Measurements from ENCODE around the gene PAMR1. TPM values are rescaled to one million over a fixed set of nuclear protein-coding genes. Genes with fewer than 3 reads are reported as not detected.

The PAMR1 gene
- total RNA-seq, 2 donors from 2014 or later = 3.8 to 8.0 TPM

DNA sequence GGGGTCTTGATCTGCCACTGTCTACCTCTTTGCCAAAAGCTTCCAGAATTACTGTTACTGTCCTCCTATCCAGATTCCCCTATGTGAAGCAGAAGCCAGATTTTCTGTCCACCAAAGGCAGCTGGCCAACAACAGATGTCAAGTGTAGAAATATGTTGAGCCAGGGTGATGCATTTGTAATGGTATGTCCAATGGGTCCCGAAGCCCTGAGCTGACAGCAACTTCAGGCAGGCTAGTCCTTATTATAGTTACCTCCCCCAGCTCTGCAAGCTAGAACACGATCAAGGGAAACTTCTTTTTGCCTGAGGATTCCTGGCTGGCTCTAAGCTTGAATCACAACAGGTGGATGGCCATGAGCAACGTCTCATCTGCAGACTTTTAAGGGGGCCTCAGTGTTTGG is 10.2 kb downstream of the PAMR1 start:
- ATAC-seq = no peak

DNA sequence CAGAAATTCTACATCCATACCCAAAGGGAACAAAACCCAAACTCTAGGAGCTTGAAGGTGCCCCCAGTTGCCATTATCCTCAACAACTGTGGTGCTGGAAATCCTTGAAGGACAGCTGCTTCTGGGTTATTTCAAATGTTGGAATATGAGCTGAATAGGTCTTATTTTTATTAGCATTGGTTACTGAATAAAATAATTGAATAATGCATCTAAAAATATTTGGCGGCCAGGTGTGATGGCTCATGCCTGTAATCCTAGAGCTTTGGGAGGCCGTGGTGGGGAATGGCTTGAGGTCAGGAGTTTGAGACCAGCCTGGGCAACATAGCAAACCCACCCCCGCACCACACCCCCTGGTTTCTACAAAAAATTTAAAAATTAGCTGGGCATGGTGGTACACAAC is 10.9 kb downstream of the PAMR1 start:
- no peak for DNase-seq
- intact Hi-C loops (cut with DNase I, micrococcal nuclease) = no loop called here
- no peak for ATAC-seq

More for the DNA sequence above, 10.2 kb downstream of the PAMR1 start:
- intact Hi-C loops (cut with DNase I, micrococcal nuclease) = no loop called here
- no peak for DNase-seq

GRCh38 chr11:35511666-35512065 is 13.8 kb downstream of the PAMR1 start:
- intact Hi-C loops (cut with DNase I, micrococcal nuclease) = no loop called here
- DNase-seq (no peak), ATAC-seq (no peak)

GRCh38 chr11:35507688-35508087 is 17.7 kb downstream of the PAMR1 start:
- ATAC-seq (no peak), DNase-seq (no peak)
- intact Hi-C loops (cut with DNase I, micrococcal nuclease) = no loop called here

DNA sequence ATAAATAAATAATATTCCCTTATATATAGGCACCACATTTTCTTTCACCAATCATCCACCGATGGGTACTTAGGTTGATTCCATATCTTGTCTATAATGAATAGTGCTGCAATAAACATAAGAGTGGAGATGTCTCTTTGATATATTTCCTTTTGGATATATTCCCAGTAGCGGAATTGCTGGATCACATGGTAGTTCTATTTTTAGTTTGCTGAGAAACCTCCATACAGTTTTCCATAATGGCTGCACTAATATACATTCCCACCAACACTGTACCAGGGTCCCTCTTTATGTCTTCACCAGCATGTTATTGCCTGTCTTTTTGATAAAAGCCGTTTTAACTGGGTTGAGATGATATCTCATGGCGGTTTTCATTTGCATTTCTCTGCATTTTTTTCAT is 23.6 kb downstream of the PAMR1 start:
- intact Hi-C loops (cut with DNase I, micrococcal nuclease) = no loop called here
- ATAC-seq = no peak

DNA sequence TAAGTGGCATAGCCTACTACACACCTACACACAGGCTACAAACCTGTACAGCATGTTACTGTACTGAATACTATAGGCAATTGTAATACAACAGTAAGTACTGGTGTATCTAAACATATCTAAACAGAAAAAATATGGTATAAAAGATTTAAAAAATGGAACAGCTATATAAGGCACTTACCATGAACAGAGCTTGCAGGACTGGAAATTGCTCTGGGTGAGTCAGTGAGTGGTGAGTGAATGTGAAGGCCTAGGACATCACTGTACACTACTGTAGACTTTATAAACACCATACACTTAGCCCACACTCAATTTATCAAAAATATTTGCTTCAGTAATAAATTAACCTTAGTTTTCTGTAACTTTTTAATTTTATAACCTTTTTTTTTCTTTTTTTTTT is 24.7 kb downstream of the PAMR1 start:
- DNase-seq (no peak), ATAC-seq (no peak)
- intact Hi-C loops (cut with DNase I, micrococcal nuclease) = no loop called here

More for the DNA sequence above, 23.6 kb downstream of the PAMR1 start:
- DNase-seq = no peak

- no peak for ATAC-seq
- no peak for DNase-seq
- intact Hi-C loops (cut with DNase I, micrococcal nuclease) = no loop called here
These were observed 29.0 kb downstream of the PAMR1 start for GRCh38 chr11:35496416-35496815.

DNA sequence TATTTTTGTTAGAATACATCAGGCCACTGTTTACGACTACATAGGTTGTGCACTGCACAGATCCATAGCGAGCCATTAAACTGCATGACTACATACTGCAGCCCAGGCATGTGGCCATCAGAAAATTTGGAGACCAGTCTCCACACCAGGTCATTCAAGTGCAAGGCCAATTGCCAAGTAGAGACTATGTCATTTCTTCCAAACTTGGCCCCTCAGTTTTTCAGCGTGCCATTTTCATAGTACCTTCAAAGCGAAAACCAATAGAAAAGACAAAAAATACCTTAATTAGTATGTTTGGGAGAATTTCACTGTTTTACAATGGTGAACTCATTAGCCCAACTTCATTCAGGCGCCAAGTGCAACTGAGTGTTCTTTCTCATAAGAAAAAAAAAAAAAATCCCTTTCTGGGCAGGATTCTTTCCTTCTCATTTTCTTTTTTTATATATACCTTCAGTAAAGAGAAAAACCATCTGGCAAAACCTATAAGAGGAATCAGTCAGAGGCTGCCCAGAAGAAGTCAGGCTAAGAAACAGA is 30.4 kb downstream of the PAMR1 start:
- intact Hi-C loops (cut with DNase I, micrococcal nuclease) = no loop called here
- no peak for DNase-seq
- ATAC-seq = no peak

- DNase-seq (no peak), ATAC-seq (no peak)
- intact Hi-C loops (cut with DNase I, micrococcal nuclease) = no loop called here
These were observed 34.1 kb downstream of the PAMR1 start for GRCh38 chr11:35491231-35491871.

GRCh38 chr11:35488117-35488516 is 37.3 kb downstream of the PAMR1 start:
- DNase-seq (no peak), ATAC-seq (no peak)
- intact Hi-C loops (cut with DNase I, micrococcal nuclease) = loop anchor here in 1 of 2 donors (10.0 kb wide), 1 partner anchor 563 kb away; no protein-coding TSS in a partner anchor

GRCh38 chr11:35487532-35488078 is 37.8 kb downstream of the PAMR1 start:
- intact Hi-C loops (cut with DNase I, micrococcal nuclease) = loop anchor here in 1 of 2 donors (10.0 kb wide), 1 partner anchor 563 kb away; no protein-coding TSS in a partner anchor
- DNase-seq = peak in 1 of 2 donors; percentile 13
- no peak for ATAC-seq

GRCh38 chr11:35486934-35487333 is 38.5 kb downstream of the PAMR1 start:
- intact Hi-C loops (cut with DNase I, micrococcal nuclease) = loop anchor here in 1 of 2 donors (10.0 kb wide), 1 partner anchor 562 kb away; no protein-coding TSS in a partner anchor
- DNase-seq (no peak), ATAC-seq (no peak)

DNA sequence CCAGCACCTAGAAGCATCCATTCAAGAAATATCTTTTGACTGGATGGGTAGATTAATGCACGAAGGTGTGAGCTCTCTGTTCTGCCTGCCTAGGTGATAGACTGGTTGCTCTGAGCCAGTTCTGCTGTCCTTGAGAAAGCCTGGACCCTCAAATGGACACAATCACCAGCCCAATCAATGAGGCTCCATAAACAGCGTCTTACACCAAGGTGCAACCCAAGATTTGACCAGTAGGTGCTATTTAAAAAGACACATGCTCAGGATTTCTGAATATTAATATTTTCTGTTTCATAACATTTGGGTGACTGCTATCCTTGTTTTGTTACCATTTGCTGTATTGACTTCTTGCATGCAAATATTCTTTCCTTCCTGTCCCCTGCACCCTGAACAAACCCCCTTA is 39.0 kb downstream of the PAMR1 start:
- no peak for DNase-seq
- intact Hi-C loops (cut with DNase I, micrococcal nuclease) = loop anchor here in 1 of 2 donors (10.0 kb wide), 1 partner anchor 562 kb away; no protein-coding TSS in a partner anchor
- ATAC-seq = no peak

DNA sequence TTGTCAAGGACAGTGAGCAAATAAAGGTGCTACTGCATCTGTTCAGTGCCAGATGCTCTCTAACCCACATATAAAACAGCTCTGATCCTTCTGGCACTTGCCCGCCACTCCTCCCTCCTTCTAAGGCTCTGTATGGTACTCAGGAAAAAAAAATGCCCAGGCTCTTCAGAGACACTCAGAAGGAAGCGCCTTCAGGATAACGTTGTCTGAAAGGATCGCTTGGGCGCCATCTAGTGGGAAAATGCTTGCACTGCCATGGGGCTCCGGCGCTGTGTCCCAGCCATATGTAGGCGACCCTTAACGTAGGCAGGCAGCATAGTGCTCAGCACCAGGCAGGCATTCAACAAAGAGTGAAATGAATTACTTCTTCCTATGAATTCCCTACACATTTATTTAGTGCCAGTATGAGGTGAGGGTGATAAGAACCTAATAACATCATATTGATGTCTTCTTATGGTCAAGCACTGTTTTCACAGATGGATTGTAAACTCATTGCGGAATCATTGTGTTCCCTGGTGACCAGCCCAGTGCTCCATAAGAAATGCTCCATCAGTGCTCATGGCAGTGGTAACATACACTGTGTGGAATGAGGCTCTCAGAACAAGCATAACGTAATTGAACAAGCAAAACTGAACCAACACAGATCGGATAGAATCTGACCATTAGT is 39.6 kb downstream of the PAMR1 start:
- intact Hi-C loops (cut with DNase I, micrococcal nuclease) = loop anchor here in 1 of 2 donors (10.0 kb wide), 1 partner anchor 561 kb away; no protein-coding TSS in a partner anchor
- DNase-seq = peak; percentile 46 to 80
- ATAC-seq = peak; percentile 91

GRCh38 chr11:35484435-35484834 is 41.0 kb downstream of the PAMR1 start:
- DNase-seq (no peak), ATAC-seq (no peak)
- intact Hi-C loops (cut with DNase I, micrococcal nuclease) = loop anchor here in 1 of 2 donors (10.0 kb wide), 1 partner anchor 560 kb away; no protein-coding TSS in a partner anchor

DNA sequence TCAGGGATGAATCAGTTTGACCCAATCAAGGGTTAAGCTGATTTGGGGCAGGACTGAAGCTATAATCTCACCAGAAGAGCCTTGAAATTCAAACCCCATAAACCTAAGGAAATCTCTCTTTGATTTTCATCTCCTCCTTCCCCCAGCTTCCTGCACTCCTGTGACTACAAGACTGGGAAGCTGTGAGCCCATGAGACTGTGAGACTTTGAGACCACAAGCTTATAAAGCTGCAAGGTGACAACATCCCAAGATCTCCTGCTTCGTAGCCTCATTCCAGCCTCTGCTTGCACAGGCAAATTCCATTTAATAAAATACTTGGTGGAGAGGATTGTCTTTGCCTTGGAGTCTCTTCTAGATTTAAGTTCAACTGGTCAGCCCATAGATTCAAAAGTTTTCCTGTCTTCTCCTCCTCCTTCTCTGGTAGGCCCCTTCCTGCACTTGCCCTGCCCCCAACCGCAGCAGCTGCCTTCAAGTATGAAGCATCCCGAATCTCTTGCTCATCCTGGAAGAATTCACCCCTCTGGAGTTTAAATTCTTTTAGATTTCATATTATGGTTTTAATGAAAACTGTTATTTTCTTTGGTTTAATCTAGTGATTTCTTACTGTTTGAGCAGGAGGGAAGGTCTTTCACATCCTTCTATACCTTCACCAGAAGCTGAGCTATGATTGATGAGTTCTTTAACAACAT is 42.1 kb downstream of the PAMR1 start:
- DNase-seq (no peak), ATAC-seq (no peak)
- intact Hi-C loops (cut with DNase I, micrococcal nuclease) = loop anchor here in 1 of 2 donors (10.0 kb wide), 1 partner anchor 558 kb away; no protein-coding TSS in a partner anchor

DNA sequence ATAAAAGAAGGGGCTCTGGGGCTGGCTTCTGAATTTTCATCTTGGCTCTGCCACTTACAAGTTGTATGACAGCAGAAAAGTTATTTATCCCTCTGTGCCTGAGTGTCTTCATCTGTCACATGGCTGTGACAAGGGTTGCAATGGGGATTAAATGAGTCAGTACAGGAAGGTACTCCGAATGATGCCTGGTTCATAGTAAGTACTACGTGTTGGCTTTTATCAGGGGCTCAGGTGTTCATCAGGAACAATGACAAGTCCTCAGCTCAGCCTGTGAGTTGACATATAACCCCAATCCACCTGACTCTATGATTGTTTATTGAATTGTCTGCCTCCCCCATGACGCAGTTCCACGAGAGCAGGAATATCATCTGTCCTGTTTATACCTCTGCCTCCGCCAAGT is 45.7 kb downstream of the PAMR1 start:
- ATAC-seq (no peak), DNase-seq (no peak)
- intact Hi-C loops (cut with DNase I, micrococcal nuclease) = loop anchor here in 1 of 2 donors (10.0 kb wide), 1 partner anchor 555 kb away; no protein-coding TSS in a partner anchor

GRCh38 chr11:35478471-35479091 is 46.8 kb downstream of the PAMR1 start:
- DNase-seq (peak in 1 of 2 donors; percentile 43), ATAC-seq (peak; percentile 65)
- intact Hi-C loops (cut with DNase I, micrococcal nuclease) = no loop called here
